IPS-NIHi7 (cell line): Measurements from ENCODE around the gene MARK2.
A peak's percentile ranks its signal among the peaks of the same experiment; 100 is the strongest.

Experiments
- DNase-seq: peaks from one replicate; pipeline ENCODE4 v3.0.0; 2012; ENCODE audit warnings: mixed read lengths; ENCODE audit errors: extremely low spot score

The MARK2 gene

DNA sequence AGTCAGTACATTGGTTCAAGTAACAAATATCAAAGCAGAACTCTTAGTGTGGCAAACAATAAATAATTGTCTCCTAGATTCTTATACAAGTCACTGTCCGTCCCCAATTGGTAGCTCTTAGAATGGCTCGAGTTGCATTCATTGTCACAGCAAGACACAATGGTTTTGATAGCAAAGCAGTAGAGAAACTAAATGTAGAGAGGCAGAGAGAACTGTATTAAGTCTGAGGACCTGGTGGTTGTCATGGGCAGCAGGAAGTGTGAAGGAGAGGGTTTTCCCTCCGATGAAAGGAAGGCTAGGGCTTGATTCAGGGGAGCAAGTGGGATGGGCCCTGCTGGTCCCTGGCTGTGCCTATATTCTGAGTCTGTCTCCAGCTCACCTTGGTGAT, 41.5 kb downstream of the MARK2 start:
- DNase-seq, result no peak

DNA sequence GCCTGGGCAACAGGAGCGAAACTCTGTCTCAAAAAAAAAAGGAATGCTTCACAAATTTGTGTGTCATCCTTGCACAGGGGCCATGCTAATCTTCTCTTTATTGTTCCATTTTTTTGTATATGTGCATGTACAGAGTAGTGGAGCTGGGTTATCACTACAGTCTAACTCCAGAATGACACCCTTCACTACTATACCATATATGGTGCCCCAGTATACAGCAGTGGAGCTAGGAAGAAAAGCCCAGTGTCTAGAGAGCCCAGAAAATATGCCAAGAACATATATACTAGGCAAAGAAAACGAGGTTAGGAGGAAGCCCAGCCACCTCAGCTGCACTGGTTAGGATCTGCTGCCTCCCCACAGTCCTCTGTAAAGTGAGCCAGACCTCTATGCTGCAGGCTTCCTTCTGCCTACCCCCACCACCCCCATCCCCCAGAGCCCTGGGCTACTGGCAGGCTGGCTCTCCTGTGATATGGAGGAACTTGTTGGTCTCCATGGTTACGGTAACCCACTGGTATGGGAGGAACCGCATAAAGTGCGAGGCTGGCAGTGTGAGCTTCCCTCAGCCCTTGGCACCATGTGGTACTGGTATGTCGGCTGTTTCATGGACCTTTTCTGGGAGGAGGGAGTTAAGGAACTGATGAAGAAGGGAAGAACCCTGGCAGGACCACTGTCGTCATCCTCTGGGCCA, 43.8 kb downstream of the MARK2 start:
- DNase-seq, result peak; percentile 73

DNA sequence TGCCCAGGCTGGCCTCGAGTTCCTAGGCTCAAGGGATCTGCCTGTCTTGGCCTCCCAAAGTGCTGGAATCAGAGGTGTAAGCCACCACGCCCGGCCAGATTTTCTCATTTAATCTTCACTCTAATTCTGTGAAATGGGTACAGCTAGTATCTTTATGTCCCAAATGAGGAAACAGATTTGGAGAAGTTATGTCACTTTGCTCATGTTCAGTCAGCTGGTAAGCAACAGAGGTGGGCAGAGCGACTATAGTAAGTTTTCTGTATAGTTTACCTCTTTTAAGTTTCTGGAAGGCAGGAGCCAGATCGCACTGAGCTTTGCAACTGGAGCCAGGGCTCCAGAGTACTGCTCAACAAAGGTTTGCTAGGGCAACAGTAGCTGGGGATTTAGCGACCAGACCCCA, 44.9 kb downstream of the MARK2 start:
- no peak for DNase-seq

DNA sequence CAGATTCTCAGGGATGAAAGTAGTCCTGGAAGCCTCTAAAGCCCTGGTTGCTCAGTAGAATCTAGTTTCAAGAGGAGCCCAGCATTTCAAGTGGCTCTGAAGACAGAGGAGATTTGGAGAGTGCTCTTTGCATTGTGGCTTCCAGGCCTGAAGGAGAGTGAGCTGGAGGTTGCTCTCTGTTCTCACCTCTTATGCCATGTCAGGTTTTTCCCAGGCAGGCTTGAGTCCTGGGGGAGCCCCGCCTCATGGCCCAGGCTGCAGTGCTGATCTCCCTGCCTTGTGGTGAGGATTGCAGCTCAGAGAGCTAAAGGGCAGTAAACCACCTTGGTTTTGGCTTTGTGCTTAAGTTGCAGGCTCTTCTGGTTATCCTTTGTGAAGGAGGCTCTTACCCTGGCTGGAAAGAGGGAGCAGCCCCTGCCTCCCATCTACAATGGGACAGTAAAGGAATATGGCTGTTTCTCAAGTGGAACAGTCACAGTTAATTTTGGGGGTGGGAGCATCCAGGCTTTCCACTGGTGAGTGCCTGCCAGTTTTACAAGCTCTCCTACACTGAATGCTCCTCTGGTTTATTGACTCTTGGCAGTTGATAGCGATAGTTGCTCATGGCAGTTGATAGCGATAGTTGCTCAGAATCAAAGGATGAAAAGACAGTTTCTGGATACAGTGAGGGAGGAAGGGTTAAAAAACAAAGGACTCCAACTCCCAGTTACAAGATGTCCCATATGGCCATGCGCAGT, 45.5 kb downstream of the MARK2 start:
- DNase-seq, result no peak

DNA sequence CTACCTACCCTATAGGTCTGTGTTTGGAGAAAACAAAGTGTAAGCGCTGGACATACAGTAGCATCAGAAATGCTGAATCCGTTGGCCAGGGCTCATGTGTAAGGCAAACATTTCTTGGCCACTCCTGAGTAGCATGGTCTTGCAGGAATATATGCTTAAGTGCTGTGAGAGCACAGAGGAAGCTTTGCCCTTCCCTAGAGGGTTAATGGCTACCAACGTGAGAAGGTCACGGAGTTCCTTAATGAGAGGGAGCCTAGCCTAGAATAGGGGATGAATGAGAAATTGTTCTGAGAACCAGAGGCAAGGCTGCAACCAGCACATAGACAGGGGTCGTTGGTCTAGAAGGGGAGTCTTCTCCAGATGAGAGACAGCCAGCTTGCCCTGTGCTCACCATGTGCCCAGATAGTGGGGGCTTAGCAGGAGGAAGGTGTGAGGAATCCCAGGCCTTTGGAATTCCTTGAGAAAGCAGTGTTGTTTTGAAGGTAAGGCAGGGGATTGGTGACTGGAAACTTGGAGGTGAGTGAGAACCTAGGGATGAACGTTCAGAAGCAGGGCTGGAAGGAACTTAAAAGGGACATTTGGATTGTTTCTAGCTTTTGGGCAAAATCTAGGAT, 48.6 kb downstream of the MARK2 start:
- no peak for DNase-seq

DNA sequence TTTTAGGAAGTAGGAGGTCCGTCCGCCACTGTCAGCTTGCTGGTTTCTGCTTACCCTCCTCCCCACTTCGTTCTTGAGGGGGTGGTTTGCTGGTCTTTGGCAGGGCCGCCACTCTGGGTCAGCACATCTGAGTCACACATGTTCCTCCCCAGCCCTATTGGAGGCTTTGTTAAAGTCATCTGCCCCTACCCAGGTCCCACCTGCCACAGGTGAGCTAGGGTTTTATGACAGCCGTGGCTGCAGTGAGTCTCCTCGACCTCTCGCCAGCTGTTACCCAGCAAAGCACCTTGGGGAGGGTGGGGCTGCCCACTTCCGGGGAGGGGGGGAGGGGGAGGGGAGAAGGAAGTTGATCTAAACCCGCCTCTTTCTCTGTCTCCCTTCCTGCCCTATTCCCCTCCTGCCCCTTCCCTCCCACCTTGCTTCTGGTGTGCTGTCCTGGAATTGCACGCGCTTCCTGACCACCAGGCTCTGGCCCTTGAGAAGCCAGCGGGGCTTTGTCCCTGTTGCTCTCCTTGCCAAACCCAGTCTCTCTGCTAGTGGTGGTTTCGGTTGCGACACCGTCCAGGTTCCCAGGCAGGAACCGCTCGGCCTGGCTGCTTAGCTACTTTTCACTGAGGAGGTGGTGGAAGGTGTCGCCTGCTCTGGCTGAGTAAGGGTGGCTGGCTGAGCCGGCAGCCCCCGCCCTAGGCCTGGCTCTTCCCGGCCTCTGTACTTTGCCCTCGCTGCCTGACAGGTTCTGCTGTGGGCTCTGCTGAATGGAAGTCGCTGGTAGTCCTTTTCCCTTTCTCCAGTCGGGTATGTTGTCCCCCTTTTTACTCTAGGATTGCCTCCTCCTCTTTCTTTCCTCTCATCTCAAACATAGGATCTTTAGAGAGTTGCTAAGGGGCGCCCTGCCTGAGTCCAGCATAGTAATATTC, 49.5 kb downstream of the MARK2 start:
- DNase-seq, result peak; percentile 77

DNA sequence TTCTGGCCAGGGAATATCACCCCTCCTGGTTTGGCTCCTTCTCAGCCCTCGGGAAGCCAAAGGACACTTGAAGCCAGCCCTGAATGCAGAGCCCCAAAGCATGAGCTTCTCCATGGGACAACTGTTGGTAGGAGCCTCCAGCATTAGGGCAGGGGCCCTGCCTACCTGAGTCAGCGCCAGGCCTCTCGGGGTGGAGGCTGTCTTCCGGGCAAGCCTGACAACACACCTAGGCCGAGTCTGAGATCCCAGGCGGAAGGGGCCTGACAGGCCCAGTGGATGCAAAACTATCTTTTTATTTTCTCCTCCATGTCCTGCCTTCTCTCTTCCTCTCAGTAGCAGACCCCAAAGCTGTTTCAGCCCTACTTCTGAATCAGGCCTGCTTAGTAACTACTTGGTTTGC, 50.4 kb downstream of the MARK2 start:
- no peak for DNase-seq

DNA sequence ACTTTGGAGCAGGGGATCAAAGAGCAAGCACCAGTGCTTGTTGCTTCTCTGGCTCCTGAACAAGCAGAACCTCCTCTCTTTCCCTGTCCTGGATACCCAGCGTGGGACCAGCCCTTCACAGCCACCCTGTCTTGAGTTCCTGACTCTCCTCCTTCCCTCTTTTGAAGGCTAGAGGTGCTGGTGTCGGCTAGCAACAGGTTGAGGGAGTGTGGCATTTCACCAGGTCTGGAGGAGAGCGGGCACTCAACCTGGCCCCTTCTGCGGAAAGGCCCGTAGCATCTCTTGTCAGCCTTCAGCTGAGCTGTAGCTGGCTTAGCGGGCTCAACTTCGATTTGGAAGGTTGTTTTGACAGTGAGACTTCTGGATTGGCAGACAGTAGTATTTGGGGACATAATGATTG, 51.5 kb downstream of the MARK2 start:
- DNase-seq, result no peak

DNA sequence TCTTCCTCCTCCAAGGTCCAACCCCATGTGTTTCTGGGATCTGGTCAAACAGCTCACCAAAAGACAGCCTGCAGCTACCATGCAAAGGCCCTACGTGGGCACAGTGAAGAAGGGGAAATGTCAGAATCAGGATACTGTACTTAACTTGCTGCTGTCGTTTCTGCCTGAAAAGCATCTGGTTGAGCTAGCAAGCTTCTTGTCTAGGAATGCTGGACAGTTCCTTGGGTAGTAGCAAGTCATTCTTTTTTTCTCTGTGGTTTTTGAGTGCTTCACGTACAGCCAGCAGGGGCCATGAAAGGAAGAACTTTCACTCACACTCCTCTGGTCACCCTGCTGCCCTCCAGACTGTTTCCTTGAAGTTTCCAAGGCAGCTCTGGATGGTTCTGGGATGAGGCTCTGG, 53.3 kb downstream of the MARK2 start:
- DNase-seq, result no peak

DNA sequence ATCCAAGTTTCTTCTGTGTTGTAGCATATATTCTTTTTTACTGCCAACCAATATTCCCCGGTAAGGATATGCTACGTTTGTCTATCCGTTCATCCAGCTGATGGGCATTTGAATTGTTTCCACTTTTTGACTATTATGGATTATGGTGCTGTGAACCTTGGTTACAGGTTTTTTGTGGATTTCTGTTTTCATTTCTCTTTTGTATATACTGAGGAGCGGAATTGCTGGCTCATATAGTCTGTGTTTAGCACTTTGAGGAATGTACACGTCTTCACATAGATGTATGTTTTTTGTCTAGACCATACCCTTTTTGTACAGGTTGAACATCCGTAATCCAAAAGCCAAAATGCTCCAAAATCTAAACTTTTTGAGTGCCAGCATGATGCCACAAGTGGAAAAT, 54.4 kb downstream of the MARK2 start:
- DNase-seq, result no peak

DNA sequence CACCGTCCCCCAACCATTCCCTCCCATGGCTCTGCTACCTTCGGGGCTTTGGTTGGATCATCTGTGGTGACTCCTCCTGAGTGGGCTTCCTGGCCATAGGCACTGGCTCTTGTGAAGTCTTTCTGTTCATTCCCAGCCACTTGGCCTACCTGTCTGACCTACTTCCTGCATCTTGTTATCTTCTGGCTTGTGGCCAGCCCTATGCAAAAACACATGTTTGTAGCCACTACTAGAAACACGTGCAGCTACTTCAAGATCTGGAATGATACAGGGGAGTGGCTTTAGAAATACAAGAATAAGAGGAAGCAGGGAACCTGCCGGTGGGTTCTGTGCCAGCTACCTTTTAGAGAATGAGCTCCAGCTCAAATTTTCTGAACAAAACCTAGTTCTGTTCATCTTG, 57.2 kb downstream of the MARK2 start:
- no peak for DNase-seq

DNA sequence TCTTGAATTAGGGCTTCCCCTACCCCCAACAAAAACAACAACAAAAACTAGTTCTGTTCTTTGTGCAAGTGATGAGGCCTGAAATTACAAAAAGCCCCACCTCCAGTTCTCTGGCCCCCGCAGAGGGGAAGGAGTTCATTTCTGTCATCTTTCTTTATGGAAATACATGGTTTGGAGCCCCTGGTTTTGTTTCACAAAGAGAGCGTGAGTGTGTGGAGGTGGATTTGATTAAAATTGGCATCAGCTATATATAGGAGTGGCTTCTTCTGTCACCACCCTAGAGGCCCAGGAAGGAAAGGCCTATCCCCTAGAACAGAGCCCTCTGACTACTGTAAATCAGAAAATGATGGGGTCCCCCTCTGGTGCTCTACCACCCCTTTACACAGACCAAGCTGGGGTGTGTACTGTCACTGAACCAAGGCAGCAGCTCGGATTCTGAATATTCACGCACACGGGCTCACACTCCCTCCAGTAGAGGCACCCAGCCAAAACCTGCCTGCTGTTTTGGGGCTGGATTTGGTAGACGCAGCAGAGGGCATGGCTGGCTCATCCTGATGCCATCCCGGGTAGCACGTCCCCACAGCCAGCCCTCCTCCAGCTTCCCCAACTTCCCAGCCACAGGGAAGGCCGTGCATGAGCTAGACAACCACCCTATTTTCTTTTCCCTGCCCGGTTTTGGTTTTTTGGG, 58.7 kb downstream of the MARK2 start:
- DNase-seq, result no peak

DNA sequence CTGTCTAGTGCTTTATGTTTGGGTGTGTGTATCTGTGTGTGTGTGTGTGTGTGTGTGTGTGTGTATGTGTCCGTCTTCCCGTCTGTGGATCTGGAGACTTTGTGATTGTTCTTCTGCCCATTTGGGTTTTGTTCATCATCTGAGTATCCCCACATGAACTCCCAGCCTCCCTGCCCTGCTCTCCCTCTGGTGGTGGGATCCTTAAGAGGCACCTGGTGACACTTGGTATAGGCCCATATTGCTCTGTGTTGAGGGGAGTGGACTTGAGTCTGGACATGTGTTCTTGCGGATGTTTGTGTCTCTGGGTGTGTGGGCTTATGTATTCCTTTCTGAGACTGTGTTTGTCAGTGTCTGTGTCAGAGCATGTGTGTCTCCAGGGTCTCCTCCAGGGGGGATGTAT, 62.8 kb downstream of the MARK2 start:
- DNase-seq, result no peak

DNA sequence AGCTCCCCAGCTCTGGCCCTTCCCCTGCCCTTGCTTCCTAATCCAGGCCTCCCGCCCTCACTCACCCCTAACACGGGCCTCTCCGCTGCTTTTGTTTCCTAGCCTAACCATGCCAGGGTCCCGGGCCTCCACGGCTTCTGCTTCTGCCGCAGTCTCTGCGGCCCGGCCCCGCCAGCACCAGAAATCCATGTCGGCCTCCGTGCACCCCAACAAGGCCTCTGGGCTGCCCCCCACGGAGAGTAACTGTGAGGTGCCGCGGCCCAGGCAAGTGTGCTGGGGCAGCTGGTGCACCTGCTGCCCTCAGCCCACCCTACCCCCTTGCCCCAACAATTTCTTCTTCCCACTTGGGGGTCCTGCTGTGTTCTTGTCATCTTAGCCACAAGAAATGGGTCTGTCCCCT, 65.0 kb downstream of the MARK2 start:
- DNase-seq, result no peak

DNA sequence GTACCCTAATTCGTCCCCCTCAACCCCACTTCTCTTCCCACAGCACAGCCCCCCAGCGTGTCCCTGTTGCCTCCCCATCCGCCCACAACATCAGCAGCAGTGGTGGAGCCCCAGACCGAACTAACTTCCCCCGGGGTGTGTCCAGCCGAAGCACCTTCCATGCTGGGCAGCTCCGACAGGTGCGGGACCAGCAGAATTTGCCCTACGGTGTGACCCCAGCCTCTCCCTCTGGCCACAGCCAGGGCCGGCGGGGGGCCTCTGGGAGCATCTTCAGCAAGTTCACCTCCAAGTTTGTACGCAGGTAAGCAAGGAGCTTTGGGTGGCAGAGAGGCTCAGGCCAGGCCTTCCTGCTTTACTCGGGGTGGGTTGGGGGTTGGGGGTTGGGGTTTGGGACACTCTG, 65.8 kb downstream of the MARK2 start:
- DNase-seq, result no peak

DNA sequence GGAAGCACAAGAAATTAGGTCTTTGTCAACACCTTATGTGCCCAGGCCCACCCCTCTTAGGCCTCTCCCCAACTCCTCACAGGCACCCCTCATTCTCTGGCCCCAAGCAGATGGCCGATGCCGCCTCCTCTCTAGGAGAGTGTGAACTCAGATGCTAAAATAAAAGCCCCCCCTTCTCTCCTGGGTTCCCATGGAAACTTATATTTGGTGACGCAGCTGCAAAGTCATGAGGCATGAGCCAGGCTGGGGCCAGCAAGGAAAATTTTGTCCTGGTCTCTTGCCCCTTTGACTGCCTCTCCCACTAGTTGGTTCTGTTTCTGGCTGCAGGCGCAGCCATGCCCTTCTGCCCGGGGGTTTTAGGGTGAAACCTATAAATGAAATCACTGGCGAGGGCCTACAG, 66.3 kb downstream of the MARK2 start:
- DNase-seq, result no peak

DNA sequence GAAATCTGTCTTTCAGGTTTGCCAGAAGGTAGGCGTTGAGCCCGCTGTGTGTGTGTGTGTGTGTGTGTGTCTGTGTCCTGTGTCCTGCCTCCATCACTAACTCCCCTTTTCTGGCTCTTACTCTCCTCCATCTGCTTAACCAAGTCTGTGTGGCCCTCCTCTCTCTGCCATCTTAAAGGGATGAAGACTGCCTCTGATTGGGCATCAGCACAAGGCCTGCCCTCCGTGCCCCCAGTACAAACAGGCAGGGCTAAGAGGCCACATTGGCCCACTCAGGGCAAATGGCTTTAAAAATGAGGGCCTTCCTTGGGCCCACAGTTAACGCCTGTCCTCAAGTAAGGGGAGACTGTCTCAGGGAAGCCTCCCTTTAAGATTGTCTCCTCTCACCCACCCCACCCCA, 67.2 kb downstream of the MARK2 start:
- no peak for DNase-seq

DNA sequence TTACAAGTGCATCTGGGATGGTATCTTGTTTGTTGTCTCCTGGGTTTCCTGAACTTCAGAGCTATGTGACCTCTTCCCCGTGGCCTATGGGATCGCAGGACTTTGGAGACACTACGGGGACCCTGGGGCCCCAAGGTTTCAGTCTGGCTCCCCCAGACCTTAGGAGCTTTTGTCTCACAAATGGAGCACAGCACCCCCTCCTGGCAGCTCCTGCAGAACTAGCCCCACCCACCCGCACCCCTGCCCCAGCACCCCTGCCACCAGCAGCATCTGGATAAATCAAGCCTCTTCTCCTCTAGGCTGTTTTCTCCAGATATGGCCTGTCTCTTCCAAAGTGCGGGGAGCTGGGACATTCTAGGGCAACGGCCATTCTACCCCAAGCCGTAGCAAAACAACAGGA, 67.7 kb downstream of the MARK2 start:
- DNase-seq, result peak; percentile 61

DNA sequence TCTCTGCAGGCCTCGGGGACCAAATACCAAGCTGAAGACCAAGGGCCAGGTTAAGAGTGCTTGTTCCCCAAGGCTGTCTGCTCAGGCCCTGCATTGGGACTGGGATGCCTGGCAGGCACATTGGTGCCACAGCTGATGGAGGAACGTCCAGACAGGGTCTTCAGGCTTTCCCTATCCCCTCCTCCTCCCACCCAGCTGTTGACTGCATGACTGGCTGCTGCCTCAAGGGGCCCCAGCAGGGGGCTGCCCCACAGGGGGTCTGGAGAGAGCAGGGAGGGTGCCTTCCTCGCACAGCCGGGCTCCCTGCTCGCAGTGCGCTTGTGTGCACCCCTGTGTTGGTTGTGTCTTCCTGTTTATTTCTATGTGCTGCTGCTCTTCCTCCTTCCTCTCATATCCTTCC, 68.2 kb downstream of the MARK2 start:
- no peak for DNase-seq

DNA sequence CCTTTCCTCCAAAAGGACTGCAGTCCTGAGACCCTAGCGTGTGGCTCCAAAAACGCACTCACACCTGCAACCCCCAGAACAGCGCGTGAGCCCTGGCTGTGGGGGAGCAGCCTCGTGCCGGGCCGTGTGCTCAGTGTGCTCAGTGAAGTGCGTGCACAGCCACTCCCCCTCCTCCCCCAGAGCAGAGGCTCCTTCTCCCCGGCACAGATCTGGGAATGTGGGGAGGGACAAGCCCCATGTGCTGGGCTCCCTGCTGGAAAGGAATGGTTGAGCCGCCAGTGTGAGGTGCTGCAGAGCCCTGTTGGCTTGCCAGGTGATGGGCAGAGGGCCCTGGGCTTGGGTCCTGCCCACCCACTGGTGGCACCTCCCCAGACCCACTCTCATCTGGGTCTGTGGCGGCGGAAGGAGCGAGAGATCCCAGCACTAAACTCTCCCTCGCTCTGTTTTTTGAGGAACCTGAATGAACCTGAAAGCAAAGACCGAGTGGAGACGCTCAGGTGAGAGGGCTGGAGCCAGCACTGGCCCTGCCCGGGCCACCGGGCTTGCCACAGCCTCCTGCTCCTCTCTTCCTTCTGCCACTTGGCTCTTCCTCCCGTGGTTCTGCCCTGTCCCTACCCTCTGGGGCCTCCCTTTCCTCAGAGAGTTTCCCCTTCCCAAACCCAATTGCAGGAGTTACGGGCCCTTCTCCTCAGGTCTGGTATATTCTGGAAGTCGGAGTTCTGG, 69.1 kb downstream of the MARK2 start:
- DNase-seq, result peak; percentile 68
